HL-60 (cell line): ENCODE measurements around the gene GRIN3A.

Experiments
- POLR2AphosphoS5 ChIP-seq: IDR thresholded peaks from 2 replicates; pipeline ENCODE4 v1.6.1; 2012; ENCODE audit warnings: low read depth
- REST ChIP-seq: IDR thresholded peaks from 2 replicates; pipeline ENCODE4 v1.6.1; 2012; ENCODE audit warnings: low read depth; ENCODE audit not compliant: insufficient replicate concordance
- TF ChIP-seq, protein P1 (sequence below): IDR thresholded peaks from one replicate; pipeline ENCODE4 v1.5.1; 2011; ENCODE audit warnings: low read length, control low read depth, inconsistent platforms; ENCODE audit not compliant: insufficient read depth

DNA sequence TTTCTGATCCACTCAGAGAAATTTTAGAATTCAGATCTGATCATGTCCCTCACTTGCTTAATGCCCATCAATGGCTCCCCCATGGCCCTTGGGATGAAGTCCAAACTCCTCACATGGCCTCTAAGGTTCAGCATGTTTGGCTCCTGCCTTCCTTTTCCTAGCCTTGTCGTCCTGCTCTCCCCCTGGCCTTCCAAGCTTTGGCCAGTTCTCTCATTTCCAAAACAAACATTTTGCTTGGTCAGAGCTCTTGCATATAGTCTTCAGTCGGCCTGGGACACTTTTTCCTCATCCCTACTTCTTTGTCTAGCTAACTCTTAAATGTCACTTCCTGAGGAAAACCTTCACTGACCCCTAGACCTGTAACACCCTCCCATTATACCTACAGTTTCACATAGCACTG, 106.6 kb downstream of the GRIN3A start:
- TF ChIP-seq, protein P1, sequence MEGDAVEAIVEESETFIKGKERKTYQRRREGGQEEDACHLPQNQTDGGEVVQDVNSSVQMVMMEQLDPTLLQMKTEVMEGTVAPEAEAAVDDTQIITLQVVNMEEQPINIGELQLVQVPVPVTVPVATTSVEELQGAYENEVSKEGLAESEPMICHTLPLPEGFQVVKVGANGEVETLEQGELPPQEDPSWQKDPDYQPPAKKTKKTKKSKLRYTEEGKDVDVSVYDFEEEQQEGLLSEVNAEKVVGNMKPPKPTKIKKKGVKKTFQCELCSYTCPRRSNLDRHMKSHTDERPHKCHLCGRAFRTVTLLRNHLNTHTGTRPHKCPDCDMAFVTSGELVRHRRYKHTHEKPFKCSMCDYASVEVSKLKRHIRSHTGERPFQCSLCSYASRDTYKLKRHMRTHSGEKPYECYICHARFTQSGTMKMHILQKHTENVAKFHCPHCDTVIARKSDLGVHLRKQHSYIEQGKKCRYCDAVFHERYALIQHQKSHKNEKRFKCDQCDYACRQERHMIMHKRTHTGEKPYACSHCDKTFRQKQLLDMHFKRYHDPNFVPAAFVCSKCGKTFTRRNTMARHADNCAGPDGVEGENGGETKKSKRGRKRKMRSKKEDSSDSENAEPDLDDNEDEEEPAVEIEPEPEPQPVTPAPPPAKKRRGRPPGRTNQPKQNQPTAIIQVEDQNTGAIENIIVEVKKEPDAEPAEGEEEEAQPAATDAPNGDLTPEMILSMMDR = no peak
- no peak for TF ChIP-seq REST
- TF ChIP-seq POLR2AphosphoS5 = no peak
